Measurements from ENCODE around the gene RBPJL. TPM values are rescaled to one million over a fixed set of nuclear protein-coding genes. Genes with fewer than 3 reads are reported as not detected.

RBPJL gene
- polyA plus RNA-seq, 2 of the 4 experiments (the other 2 are of a cell fraction), result not detected

- Histone ChIP-seq H3K4me1 (peaks cover 100% of the 10 kb centered on the region), H3K27ac (peak overlapping the region; percentile 82 to 96), H3K9me3 (no peaks in the 10 kb centered on the region), H3K4me2 (peak overlapping the region; percentile 98), H3K4me3 (peak overlapping the region; percentile 8; the same call in 2 of the 3 replicates)
- TF ChIP-seq USF2 (IDR thresholded peaks at IDR 0.05) (0 out of 2 replicates have a peak, but pooled peaks have one; percentile 25), POLR2AphosphoS2 (conservative IDR thresholded peaks at IDR 0.05; ENCODE audit: low read length) (peak; percentile 33; the same call in 1 of the 2 replicates), ZFP36 (IDR thresholded peaks at IDR 0.05; ENCODE audit: borderline replicate concordance, partially characterized antibody) (no peak)
- ATAC-seq (peak; percentile 7 to 10; a peak in 4 of 6 replicates), DNase-seq (ENCODE audit: low read depth in 1 of 2, low spot score in 1 of 2) (no peak), FAIRE-seq (no peak)
- 16% methylated on average over 14 of the region's 16 CpGs for WGBS (ENCODE audit: missing lambda C conversion rate)
- ChIA-PET POLR2A (interaction anchor here (0.7 to 1.4 kb wide), 2 partner anchors 74 to 437 kb away, joined by 3 read pairs; partner anchors contain the start of gene PIGT), CTCF (interaction anchor here (0.7 to 8.9 kb wide), 9 partner anchors 11 to 95 kb away, joined by 3 to 82 read pairs (median 5); partner anchors contain the start of gene SYS1)
Observed at GRCh38 chr20:45341939-45342854, 35.6 kb downstream of the RBPJL start.

- CTCF ChIA-PET, result interaction anchor here (1.6 to 8.9 kb wide), 6 partner anchors 18 to 428 kb away, joined by 4 to 82 read pairs (median 8); partner anchors contain the start of gene SYS1
- peak overlapping the region; percentile 98 for H3K4me2 ChIP-seq
- no peak for ATAC-seq
Observed at GRCh38 chr20:45342855-45343531, 36.4 kb downstream of the RBPJL start.

GRCh38 chr20:45343532-45344167 is 37.0 kb downstream of the RBPJL start:
- Histone ChIP-seq H3K27ac (peak overlapping the region; percentile 82 to 96), H3K4me1 (peaks cover 91% of the 10 kb centered on the region), H3K9me3 (no peaks in the 10 kb centered on the region), H3K4me2 (peak overlapping the region; percentile 98), H3K4me3 (peak overlapping the region; percentile 14; the same call in 2 of the 3 replicates)
- FAIRE-seq (no peak), DNase-seq (ENCODE audit: low read depth in 1 of 2, low spot score in 1 of 2) (peak in 1 of 2 experiments; percentile 36), ATAC-seq (peak in 1 of 2 experiments; percentile 30; a peak in 3 of 6 replicates)
- ChIA-PET CTCF (interaction anchor here (1.1 to 8.9 kb wide), 9 partner anchors 8 to 427 kb away, joined by 3 to 82 read pairs (median 6); partner anchors contain the start of gene SYS1), POLR2A (interaction anchor here (0.5 to 1.4 kb wide), 5 partner anchors 8 to 429 kb away, joined by 3 to 11 read pairs (median 6); partner anchors contain the start of genes PIGT and SYS1)
- 24% methylated on average over 6 of the region's 6 CpGs for WGBS (ENCODE audit: missing lambda C conversion rate)
- TF ChIP-seq MYC (IDR thresholded peaks at IDR 0.05; ENCODE audit: borderline replicate concordance, low read length), result no peak
- no peak for TF ChIP-seq ATOH8 (CRISPR knock-in tag; IDR thresholded peaks at IDR 0.05; ENCODE audit: low read depth)
- no peak for TF ChIP-seq CTCF (IDR thresholded peaks at IDR 0.05)
- TF ChIP-seq PBX3 (IDR thresholded peaks at IDR 0.05), result no peak
- TF ChIP-seq FOXS1 (CRISPR knock-in tag; IDR thresholded peaks at IDR 0.05), result no peak
- TF ChIP-seq ZSCAN20 (CRISPR knock-in tag; IDR thresholded peaks at IDR 0.05), result no peak
- TF ChIP-seq MAZ (IDR thresholded peaks at IDR 0.05; ENCODE audit: borderline replicate concordance, low read depth, low read length), result no peak
- no peak for TF ChIP-seq EHF (CRISPR knock-in tag; IDR thresholded peaks at IDR 0.05)
- TF ChIP-seq ZFP36 (IDR thresholded peaks at IDR 0.05; ENCODE audit: borderline replicate concordance, partially characterized antibody), result no peak
- no peak for TF ChIP-seq EP300 (IDR thresholded peaks at IDR 0.05)
- TF ChIP-seq CEBPB (IDR thresholded peaks at IDR 0.05), result no peak
- TF ChIP-seq JUN (IDR thresholded peaks at IDR 0.05), result no peak
- no peak for TF ChIP-seq KDM5A (IDR thresholded peaks at IDR 0.05)
- TF ChIP-seq ELK1 (IDR thresholded peaks at IDR 0.05; ENCODE audit: low read depth, low read length), result no peak
- TF ChIP-seq TP53 (CRISPR knock-in tag; IDR thresholded peaks at IDR 0.05), result no peak

More at GRCh38 chr20:45342855-45343531, 36.4 kb downstream of the RBPJL start:
- FAIRE-seq (no peak), DNase-seq (ENCODE audit: low read depth in 1 of 2, low spot score in 1 of 2) (no peak)
- WGBS (ENCODE audit: missing lambda C conversion rate), result 33% methylated on average over 6 of the region's 6 CpGs
- Histone ChIP-seq H3K27ac (peak overlapping the region; percentile 82 to 96), H3K4me1 (peaks cover 95% of the 10 kb centered on the region), H3K9me3 (no peaks in the 10 kb centered on the region), H3K4me3 (peak overlapping the region; percentile 14; the same call in 2 of the 3 replicates)
- POLR2A ChIA-PET, result no interaction called here
- TF ChIP-seq JUNB (IDR thresholded peaks at IDR 0.05), result no peak
